NCI-H1092 (cell line): ENCODE results near the gene PRR12.
A peak's percentile ranks its signal among the peaks of the same experiment; 100 is the strongest.

Source experiments
- DNase-seq: peaks from one replicate; lab custom pipeline; 2025; lab: John Stamatoyannopoulos, UW

PRR12 gene

DNA sequence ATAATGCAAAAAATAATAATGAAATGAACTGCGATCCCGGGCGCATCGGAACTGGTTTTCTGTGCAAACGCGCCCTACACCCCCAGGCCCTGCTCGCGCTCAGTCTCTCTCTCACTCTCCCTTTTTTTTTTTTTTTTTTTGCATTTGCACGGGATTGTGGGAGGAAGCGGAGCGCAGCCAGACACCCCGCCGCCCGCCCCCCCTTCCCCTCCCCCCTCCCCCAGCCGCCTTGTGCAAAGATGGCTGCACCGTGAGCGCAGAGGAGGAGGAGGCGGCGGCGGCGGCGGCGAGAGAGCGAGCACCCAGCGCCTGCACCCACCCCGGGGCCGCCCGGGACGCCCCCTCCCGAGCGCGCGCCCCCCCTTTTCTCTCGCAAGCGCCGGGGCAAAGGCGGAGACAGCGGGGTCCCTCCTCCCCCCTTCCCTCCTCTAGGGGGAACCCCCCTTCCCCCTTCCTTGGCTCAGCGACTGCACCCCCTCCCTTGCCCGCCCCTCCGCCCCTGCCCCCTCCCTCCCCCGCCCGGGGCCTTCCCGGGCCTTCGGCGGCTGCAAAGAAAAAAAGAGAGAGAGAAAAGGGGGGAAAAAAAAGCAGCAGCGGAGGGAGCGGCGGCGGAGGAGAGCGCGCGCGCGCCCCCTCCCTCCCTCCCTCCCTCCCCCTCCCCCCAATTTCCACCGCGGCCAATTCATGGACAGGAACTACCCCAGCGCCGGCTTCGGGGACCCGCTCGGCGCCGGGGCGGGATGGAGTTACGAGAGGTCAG lies at the start of gene PRR12:
Gene PRR12, plus strand, starts transcription at position 212 of the 760 bp plus-strand sequence. Its CDS starts 473 bp downstream, at position 685.
- DNase-seq: peak; percentile 54

- DNase-seq: no peak
These were observed 49.1 kb upstream of the PRR12 start for GRCh38 chr19:49541914-49542313.

- DNase-seq: no peak
These were observed 48.5 kb upstream of the PRR12 start for GRCh38 chr19:49542446-49542845.

DNA sequence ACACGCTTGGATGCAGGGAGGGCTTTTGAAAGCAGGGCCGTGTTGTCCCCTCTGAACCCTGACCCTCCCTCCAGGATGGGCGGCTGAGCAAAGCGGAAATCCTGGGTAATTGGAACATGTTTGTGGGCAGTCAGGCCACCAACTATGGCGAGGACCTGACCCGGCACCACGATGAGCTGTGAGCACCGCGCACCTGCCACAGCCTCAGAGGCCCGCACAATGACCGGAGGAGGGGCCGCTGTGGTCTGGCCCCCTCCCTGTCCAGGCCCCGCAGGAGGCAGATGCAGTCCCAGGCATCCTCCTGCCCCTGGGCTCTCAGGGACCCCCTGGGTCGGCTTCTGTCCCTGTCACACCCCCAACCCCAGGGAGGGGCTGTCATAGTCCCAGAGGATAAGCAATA lies 48.0 kb upstream of the PRR12 start:
- no peak for DNase-seq

DNA sequence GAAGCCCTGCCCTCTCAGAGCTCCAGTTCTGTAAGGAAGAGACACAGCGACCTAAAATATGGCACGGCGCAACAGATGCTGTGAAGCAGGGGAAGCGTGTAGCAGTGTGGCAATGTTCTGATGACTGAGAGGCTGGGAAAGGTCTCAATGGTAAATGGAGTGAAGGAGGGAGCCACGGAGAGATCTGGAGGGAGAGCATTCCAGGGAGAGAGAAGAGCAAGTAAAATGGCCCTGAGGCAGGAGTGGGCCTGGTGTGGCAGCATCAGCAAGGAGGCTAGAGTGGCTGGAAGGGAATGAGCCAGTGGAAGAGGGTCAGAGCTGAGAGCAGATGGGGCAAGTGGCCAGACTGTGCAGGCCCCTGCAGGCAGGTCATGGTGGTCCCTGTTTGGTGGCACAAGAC lies 46.8 kb upstream of the PRR12 start:
- DNase-seq: no peak

DNA sequence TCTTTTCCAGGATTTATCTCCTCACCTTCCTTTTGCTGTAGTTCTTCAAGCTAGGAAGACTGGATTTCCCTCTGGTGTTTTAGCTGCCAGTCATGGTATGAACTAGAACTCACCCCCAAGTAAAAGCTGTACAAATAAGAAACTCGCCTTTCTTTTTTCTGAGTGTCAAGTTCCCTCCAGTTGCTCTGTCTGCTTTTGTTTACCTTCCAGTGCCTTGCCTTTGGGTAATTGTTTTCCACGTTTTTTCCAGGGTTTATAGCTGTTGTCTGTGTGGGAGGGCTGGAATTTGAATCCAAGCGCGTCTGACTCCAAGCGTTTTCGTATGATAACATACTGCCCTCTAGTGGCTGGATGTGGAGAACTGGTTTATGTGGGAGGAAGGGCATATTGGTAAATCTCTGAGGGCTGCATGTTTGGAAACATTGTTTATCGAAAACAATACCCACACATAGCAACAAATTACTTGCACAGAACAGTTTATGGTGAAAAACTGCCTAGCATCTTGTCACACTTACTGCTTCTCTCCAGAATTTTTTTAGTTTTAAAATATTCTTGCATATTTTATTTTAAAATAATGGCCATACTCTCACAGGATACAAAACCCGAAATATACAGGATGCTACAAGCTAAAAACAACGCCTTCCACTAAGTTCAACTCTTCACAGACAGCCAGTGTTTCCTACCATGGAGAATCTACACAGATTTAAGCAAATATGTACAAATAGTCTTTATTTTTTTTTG lies 44.0 kb upstream of the PRR12 start:
- DNase-seq: peak; percentile 71

DNA sequence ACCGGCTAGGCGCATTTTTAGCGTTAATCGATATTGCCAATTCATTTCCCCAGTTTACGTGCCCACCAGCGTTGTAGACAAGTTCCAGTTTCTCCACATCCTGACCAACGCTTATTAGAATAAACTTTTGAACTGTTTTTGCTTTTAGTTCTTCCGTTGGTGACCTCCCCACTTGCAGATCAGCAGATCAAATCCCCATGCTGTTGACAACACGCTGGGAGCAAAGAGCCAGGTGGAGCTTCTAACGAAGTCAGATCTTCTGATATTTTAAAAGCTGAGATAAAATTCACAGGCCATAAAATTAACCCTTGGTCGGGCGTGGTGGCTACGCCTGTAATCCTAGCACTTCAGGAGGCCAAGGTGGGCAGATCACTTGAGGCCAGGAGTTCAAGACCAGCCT lies 41.9 kb upstream of the PRR12 start:
- DNase-seq: no peak

- no peak for DNase-seq
These were observed 39.5 kb upstream of the PRR12 start for GRCh38 chr19:49551531-49551930.

DNA sequence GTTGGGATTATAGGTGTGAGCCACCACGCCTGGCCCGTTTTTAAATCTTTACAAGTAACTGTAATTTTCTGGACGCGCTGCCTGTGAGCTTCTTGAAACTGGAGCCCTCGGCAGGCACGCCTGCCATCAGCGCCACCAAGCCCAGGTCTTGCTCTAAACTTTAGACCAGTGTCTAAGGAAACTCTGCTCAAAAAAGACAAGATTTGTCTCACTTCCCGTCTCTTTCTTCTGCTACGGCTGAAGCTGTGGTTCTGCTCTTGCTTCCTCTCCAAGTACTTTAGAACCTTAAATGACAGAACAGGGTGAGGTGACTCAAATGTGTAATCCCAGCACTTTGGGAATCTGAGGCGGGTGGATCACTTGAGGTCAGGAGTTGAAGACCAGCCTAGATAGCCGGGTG lies 38.2 kb upstream of the PRR12 start:
- no peak for DNase-seq

DNA sequence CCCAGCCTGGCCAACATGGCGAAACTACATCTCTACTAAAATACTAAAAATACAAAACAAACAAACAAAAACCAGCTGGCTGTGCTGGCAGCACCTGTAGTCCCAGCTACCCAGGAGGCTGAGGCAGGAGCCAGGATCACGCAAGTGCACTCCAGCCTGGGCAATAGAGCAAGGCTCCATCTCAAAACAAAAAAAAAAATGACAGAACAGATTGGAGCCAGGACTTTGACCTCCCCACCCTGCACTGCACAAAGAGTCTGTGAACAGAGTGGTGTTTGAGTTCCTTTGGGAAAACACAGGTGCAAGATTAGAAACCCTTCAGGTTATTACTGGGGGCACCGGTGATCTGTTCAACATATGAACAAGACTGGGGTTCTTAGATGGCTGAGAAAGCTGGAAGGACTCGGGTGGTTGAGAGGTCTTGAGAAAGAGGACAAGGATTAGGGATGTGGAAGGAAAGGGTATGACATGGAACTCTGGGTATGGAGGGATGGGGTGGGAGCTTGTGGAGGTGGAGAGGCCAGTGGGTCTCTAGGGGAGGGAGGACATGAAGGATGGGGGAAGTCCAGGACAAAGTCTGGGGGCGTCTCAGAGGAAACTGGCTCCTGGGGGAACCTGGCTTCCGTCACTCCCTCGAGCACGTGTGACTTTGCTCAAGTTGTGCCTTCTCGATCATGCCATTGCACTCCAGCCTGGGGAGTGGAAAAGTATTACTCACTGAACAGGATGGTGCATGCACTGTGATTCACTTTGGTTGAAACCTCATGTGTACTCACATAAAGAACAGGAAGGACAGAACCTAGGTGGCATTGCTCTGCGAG lies 37.3 kb upstream of the PRR12 start:
- DNase-seq: no peak

GRCh38 chr19:49554701-49555181 lies 36.2 kb upstream of the PRR12 start:
- no peak for DNase-seq

GRCh38 chr19:49555600-49556411 lies 35.2 kb upstream of the PRR12 start:
- no peak for DNase-seq

GRCh38 chr19:49556412-49557398 lies 34.3 kb upstream of the PRR12 start:
- DNase-seq: no peak

GRCh38 chr19:49557641-49558325 lies 33.2 kb upstream of the PRR12 start:
- no peak for DNase-seq

DNA sequence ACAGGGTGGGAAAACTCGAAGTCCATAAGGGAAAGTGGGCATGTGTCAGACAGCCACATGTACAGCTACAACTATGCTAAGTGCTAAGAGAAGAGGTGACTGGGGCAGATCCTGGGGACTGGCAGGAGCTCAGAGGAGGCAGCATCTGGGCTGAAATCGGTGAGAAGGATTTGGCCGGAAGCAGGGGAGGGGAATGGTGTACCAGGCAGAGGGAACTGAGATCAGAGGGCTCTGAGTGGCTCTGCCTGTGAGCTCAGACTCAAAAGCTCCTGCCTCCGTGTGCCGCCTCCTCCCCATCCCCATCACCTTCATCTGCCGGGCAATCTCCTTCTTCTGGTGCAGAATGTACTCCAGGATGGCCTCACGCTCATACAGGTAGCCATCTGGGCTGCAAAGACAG lies 32.4 kb upstream of the PRR12 start:
- no peak for DNase-seq

DNA sequence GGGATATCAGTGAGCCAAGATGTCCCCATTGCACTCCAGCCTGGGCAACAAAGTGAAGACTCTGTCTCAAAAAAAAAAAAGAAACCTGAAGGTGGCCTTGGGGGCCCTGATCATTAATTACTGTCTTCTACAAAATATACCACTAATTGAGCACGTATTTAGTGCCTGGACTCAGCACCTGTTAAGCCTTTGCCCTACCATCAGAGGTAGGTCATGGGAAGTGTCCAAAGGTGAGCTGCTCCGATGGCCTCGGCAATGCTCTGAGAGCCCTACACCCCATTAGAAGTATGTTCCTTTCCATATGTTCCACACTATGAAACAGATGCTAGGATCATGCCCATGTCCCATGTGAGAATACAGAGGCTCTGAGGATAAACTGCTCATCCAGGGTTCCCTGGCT lies 31.5 kb upstream of the PRR12 start:
- DNase-seq: no peak

GRCh38 chr19:49559928-49560327 lies 31.1 kb upstream of the PRR12 start:
- DNase-seq: no peak

GRCh38 chr19:49560358-49560900 lies 30.6 kb upstream of the PRR12 start:
- DNase-seq: no peak

GRCh38 chr19:49564616-49565045 lies 26.4 kb upstream of the PRR12 start:
- no peak for DNase-seq
